Heart left ventricle (tissue), 13 donors: ENCODE results near the gene MAP1LC3C.

ENCODE experiments used
- CTCF ChIP-seq, 12 donors: fragments of 200-600 bp; sonication (generic) in 4 of 12; IDR thresholded peaks; one replicate each; pipeline versions ENCODE4 v1.5.0 to v1.8.0; 2018 to 2022; ENCODE audit warnings: antibody characterized with exemption in 12 of 12, mild to moderate bottlenecking in 5 of 12
- POLR2A ChIP-seq, 2 donors: fragments of 450-650 bp; IDR thresholded peaks; one replicate each; pipeline ENCODE4 v1.6.1; 2017; ENCODE audit warnings: antibody characterized with exemption in 2 of 2, mild to moderate bottlenecking in 2 of 2, moderate library complexity in 2 of 2
- donor health status: ischemic (EF 13 %, LVEDD 7.1; RV severe dilation, severe dysfunction).
- donor health status: DM: no; HTN: yes; CAD: no.
- donor health status: DM: no; HTN: no; CAD: no.
- donor health status: ischemic (EF 25% LVEDD 6.9; RV normal size, moderate dysfunction).
- donor health status: ischemic (EF 25% LVEDD 5.7; RV mildly dilated, moderate dysfunction).
- donor health status: ischemic (EF 35%, LVEDD 5.7; RV mildly dilated, moderate dysfunction).
- donor health status: nonischemic (EF 11% LVEDD 7.7; RV severe dilation, severe dysfunction).
- donor health status: DM: yes; HTN: yes; CAD: no.
- donor health status: PGD.
- donor health status: ischemic (EF 29% LVEDD 5.4; RV normal size, mild dysfunction).
- donor health status: nonischemic (EF 23%, LVEDD 6.1; RV moderate dilation, normal function).

DNA sequence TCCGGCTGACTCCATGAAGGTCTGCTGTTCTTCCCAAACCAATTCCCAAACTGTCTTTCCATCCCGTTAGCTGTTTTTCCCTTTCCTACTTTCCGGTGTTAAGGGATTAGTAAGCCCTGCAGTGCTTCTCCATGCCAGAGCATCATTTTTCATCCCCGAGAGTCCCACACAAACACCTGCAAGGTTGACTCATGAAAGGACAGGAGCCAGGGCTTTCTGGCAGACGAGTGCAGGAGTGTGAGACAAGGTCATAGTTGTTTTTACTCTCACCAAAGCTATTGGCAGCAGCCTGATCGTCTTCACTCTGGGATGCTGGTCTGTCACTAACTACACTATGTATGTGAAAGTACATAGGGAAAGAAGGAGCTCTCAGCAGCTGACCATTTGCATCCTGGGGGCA, 51.5 kb downstream of the MAP1LC3C start:
- TF ChIP-seq POLR2A (IDR thresholded peaks at IDR 0.05) (no peak), CTCF (IDR thresholded peaks at IDR 0.05) (no peak)
